Heart right ventricle (tissue), 16 donors: ENCODE results near the gene STAT4. TPM values are rescaled to one million over a fixed set of nuclear protein-coding genes. Genes with fewer than 3 reads are reported as not detected.

Experiments
- ATAC-seq, 8 donors: fragments of 200-7000 bp; cut with Tn5 transposase; one replicate each; pipeline ENCODE4 v1.9.1; 2020; ENCODE audit warnings: mild to moderate bottlenecking in 8 of 8, moderate library complexity in 8 of 8, moderate number of reproducible peaks in 1 of 8
- DNase-seq, 2 donors: peaks; one replicate each; pipeline ENCODE4 v3.0.0-alpha.2; 2020
- H3K27ac ChIP-seq, 10 donors: fragments of 200-600 bp; sonication (generic) in 2 of 10; one replicate each; pipeline versions ENCODE4 v1.5.0 to v1.8.0; 2020 to 2022; ENCODE audit warnings: mild to moderate bottlenecking in 3 of 10
- H3K27me3 ChIP-seq, 7 donors: fragments of 200-600 bp; one replicate each; pipeline ENCODE4 v1.8.0; 2021 to 2022; ENCODE audit warnings: mild to moderate bottlenecking in 2 of 7
- H3K36me3 ChIP-seq, 9 donors: fragments of 200-600 bp; sonication (generic) in 1 of 9; one replicate each; pipeline versions ENCODE4 v1.5.0 to v1.8.0; 2020 to 2022; ENCODE audit warnings: mild to moderate bottlenecking in 2 of 9
- H3K4me1 ChIP-seq, 9 donors: fragments of 200-600 bp; sonication (generic) in 1 of 9; one replicate each; pipeline versions ENCODE4 v1.5.0 to v1.8.0; 2020 to 2022; ENCODE audit warnings: mild to moderate bottlenecking in 4 of 9
- H3K4me3 ChIP-seq, 10 donors: fragments of 200-600 bp; sonication (generic) in 2 of 10; one replicate each; pipeline versions ENCODE4 v1.5.0 to v1.8.0; 2020 to 2022; ENCODE audit warnings: mild to moderate bottlenecking in 7 of 10, moderate library complexity in 2 of 10
- H3K9me3 ChIP-seq, 11 donors: fragments of 200-600 bp in 10 of 11; sonication (generic) in 2 of 11; one replicate each; pipeline versions ENCODE4 v1.5.0 to v1.8.0; 2013 to 2022; ENCODE audit warnings: mild to moderate bottlenecking in 2 of 11, control low read depth in 1 of 11, moderate library complexity in 1 of 11
- CTCF ChIP-seq, 9 donors: fragments of 200-600 bp; sonication (generic) in 2 of 9; IDR thresholded peaks; one replicate each; pipeline versions ENCODE4 v1.5.0 to v1.8.0; 2021 to 2022; ENCODE audit warnings: antibody characterized with exemption in 9 of 9, mild to moderate bottlenecking in 5 of 9, moderate library complexity in 1 of 9
- WGBS, 2 donors: extraction: QIAGEN DNeasy Blood & Tissue Kit; methylation state at CpG; one replicate each; pipeline ENCODE4 v1.1.7; 2013; ENCODE audit warnings: inconsistent platforms in 1 of 2; 5-methylcytosine and 5-hydroxymethylcytosine counted together
- intact Hi-C, 10 donors: fragments of 100-400 bp; cut with DNase I; formaldehyde crosslinking; loops; one replicate each; pipeline versions ENCODE4 v1.11.1 to v1.14.2; 2022
- polyA plus RNA-seq, 2 donors: library from polyadenylated mRNA; stranded (reverse); fragments of 200-250 nt; gene quantifications; one replicate each; pipeline ENCODE4 v1.2.3, GENCODE V29; 2013
- total RNA-seq, 10 donors: library from RNA; stranded (reverse); fragmentation: NEBNext Ultra II Directional in 3 of 10; extraction: Animal tissue kit (Norgen Biotek cat#: 25700) in 3 of 10; gene quantifications; one replicate each; pipeline versions ENCODE4 v1.2.1 to v1.2.4, GENCODE V29; 2021 to 2023
- donor health status: Arrhythmogenic right ventricular cardiomyopathy.
- donor health status: ischemic (EF 13 %, LVEDD 7.1; RV severe dilation, severe dysfunction).
- donor health status: healthy with polysubstance abuse.
- donor health status: DM: no; HTN: yes; CAD: no.
- donor health status: DM: no; HTN: no; CAD: no.
- donor health status: ischemic (EF 25% LVEDD 6.9; RV normal size, moderate dysfunction).
- donor health status: ischemic (EF 25% LVEDD 5.7; RV mildly dilated, moderate dysfunction).
- donor health status: healthy.
- donor health status: DM: yes; HTN: yes; CAD: no.
- donor health status: Ischemic cardiomyopathy.
- donor health status: ischemic (EF 35%, LVEDD 5.7; RV mildly dilated, moderate dysfunction).
- donor health status: nonischemic (EF 11% LVEDD 7.7; RV severe dilation, severe dysfunction).
- donor health status: DM: yes; HTN: yes; CAD: no.
- donor health status: PGD.
- donor health status: ischemic (EF 29% LVEDD 5.4; RV normal size, mild dysfunction).
- donor health status: nonischemic (EF 23%, LVEDD 6.1; RV moderate dilation, normal function).

The STAT4 gene
- total and polyA plus RNA-seq, 12 donors, result 0.52 to 9.4 (median 2.2) TPM

GRCh38 chr2:191166111-191166755 lies 15.4 kb upstream of the STAT4 start:
- DNase-seq, result no peak
- intact Hi-C loops, result loop anchor here in 9 of 10 donors (5.0 to 10.0 kb wide), 7 partner anchors 51 to 381 kb away; no protein-coding TSS in a partner anchor
- H3K36me3 ChIP-seq, result no peaks in the 10 kb centered on the region
- peaks cover 0 to 43% (median 23%) of the 10 kb centered on the region in 9 donors for H3K4me1 ChIP-seq
- no peak overlapping the region for H3K4me3 ChIP-seq
- TF ChIP-seq CTCF (IDR thresholded peaks at IDR 0.05), result no peak
- 11 to 23% methylated on average over 4 of the region's 4 CpGs for WGBS, 2 donors
- H3K27ac ChIP-seq, result peak overlapping the region in 6 of 10 donors; percentile 15 to 61 (median 52)
- H3K9me3 ChIP-seq, result no peaks in the 10 kb centered on the region
- no peaks in the 10 kb centered on the region for H3K27me3 ChIP-seq
- peak; percentile 80 to 93 (median 89) for ATAC-seq

GRCh38 chr2:191165176-191165643 lies 14.4 kb upstream of the STAT4 start:
- H3K27me3 ChIP-seq, result no peaks in the 10 kb centered on the region
- H3K4me1 ChIP-seq, result peaks cover 0 to 34% (median 23%) of the 10 kb centered on the region in 9 donors
- peak; percentile 75 to 90 (median 82) for ATAC-seq
- H3K4me3 ChIP-seq, result no peak overlapping the region
- H3K36me3 ChIP-seq, result no peaks in the 10 kb centered on the region
- H3K27ac ChIP-seq, result peak overlapping the region in 4 of 10 donors; percentile 36 to 61 (median 58)
- intact Hi-C loops, result loop anchor here (1.0 to 10.0 kb wide), 11 partner anchors 52 to 380 kb away; no protein-coding TSS in a partner anchor
- WGBS, 2 donors, result 17 to 23% methylated on average over 5 of the region's 5 CpGs
- H3K9me3 ChIP-seq, result no peaks in the 10 kb centered on the region
- TF ChIP-seq CTCF (IDR thresholded peaks at IDR 0.05), result peak; percentile 47 to 84 (median 72)
- no peak for DNase-seq

- Histone ChIP-seq H3K4me1 (no peaks in the 10 kb centered on the region), H3K9me3 (no peaks in the 10 kb centered on the region), H3K36me3 (no peaks in the 10 kb centered on the region), H3K27ac (no peak overlapping the region), H3K27me3 (no peaks in the 10 kb centered on the region), H3K4me3 (no peak overlapping the region)
- 98 to 100% methylated on average over 1 of the region's 1 CpG for WGBS, 2 donors
- TF ChIP-seq CTCF (IDR thresholded peaks at IDR 0.05), result no peak
- ATAC-seq, result no peak
- intact Hi-C loops, result loop anchor here in 5 of 10 donors (5.0 to 10.0 kb wide), 3 partner anchors 104 to 374 kb away; no protein-coding TSS in a partner anchor
- no peak for DNase-seq
Measured at GRCh38 chr2:191158747-191159146, 8.0 kb upstream of the STAT4 start.

GRCh38 chr2:191158193-191158592 lies 7.4 kb upstream of the STAT4 start:
- no peaks in the 10 kb centered on the region for H3K36me3 ChIP-seq
- H3K9me3 ChIP-seq, result no peaks in the 10 kb centered on the region
- ATAC-seq (no peak), DNase-seq (no peak)
- H3K4me3 ChIP-seq, result no peak overlapping the region
- 80 to 90% methylated on average over 2 of the region's 2 CpGs for WGBS, 2 donors
- intact Hi-C loops, result loop anchor here in 5 of 10 donors (5.0 to 10.0 kb wide), 3 partner anchors 103 to 373 kb away; no protein-coding TSS in a partner anchor
- H3K27me3 ChIP-seq, result no peaks in the 10 kb centered on the region
- no peak for TF ChIP-seq CTCF (IDR thresholded peaks at IDR 0.05)
- no peak overlapping the region for H3K27ac ChIP-seq
- H3K4me1 ChIP-seq, result no peaks in the 10 kb centered on the region
